ENCODE data around the gene ZNF638. TPM values are rescaled to one million over a fixed set of nuclear protein-coding genes. Genes with fewer than 3 reads are reported as not detected.

The ZNF638 gene
- total and polyA plus RNA-seq, 4 donors: 24.8 to 151 (median 56.1) TPM

DNA sequence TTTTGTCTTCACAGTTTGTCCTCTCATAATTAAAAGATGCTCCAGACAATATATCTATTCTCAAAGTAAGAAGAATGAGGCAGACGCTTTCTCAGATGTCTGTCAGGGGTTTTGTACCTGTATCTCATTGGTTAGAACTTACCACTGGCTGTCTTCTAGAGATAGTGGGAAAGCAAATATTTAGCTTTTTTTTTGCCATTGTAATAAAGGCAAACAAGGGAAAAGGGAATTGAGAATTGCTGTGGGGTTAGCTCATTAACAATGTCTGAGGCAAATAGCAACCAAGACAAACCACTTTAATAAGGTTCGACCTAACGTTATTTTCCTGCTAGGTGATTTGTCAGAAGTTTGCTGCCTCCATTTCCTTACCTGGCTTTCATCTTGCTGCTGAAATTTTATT lies 30.0 kb downstream of the ZNF638 start (continued):
- TF ChIP-seq FOXA1 (IDR thresholded peaks at IDR 0.05) (no peak), JUND (IDR thresholded peaks at IDR 0.05) (no peak), EGR1 (IDR thresholded peaks at IDR 0.05; ENCODE audit: low read depth in 2 of 2) (no peak)
- TF ChIP-seq, protein P1, sequence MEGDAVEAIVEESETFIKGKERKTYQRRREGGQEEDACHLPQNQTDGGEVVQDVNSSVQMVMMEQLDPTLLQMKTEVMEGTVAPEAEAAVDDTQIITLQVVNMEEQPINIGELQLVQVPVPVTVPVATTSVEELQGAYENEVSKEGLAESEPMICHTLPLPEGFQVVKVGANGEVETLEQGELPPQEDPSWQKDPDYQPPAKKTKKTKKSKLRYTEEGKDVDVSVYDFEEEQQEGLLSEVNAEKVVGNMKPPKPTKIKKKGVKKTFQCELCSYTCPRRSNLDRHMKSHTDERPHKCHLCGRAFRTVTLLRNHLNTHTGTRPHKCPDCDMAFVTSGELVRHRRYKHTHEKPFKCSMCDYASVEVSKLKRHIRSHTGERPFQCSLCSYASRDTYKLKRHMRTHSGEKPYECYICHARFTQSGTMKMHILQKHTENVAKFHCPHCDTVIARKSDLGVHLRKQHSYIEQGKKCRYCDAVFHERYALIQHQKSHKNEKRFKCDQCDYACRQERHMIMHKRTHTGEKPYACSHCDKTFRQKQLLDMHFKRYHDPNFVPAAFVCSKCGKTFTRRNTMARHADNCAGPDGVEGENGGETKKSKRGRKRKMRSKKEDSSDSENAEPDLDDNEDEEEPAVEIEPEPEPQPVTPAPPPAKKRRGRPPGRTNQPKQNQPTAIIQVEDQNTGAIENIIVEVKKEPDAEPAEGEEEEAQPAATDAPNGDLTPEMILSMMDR (IDR thresholded peaks at IDR 0.05; ENCODE audit: low read depth, low read length, missing input control): no peak

DNA sequence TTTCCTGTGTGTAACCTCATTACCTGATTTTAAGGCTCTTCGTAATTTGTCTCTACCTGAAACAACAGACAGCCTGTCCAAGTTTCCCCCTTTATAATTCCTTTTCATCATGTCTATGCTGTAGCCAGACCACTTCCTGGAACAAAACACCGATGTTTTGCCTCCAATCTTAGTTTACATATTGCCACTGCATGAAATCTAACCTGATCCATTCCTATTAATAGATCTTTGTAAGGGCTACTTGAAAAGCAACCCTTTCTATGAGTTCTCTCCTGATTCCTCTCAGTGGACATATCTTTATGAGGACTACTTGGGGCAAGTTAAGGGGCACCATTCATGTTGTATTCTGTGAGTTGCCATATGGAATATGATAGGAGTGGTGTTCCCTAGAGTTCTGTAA lies 30.9 kb downstream of the ZNF638 start:
- peaks cover 8 to 59% (median 45%) of the 10 kb centered on the region in 4 donors for H3K36me3 ChIP-seq (ENCODE audit: control insufficient read depth in 4 of 4, insufficient read depth in 3 of 4, low read depth in 1 of 4, low read length in 3 of 4)
- WGBS: 90% methylated on average over 2 of the region's 2 CpGs
- H3K27ac ChIP-seq (ENCODE audit: low read depth in 1 of 2, low read length in 2 of 2): no peak overlapping the region
- no peak for TF ChIP-seq GABPA (IDR thresholded peaks at IDR 0.05 in 1 of 2, conservative IDR thresholded peaks at IDR 0.05 in 1 of 2)
- TF ChIP-seq YY1 (IDR thresholded peaks at IDR 0.05): no peak
- no peak for TF ChIP-seq HNF4G (IDR thresholded peaks at IDR 0.05)
- TF ChIP-seq TAF1 (conservative IDR thresholded peaks at IDR 0.05): no peak
- no peak for TF ChIP-seq FOXA2 (IDR thresholded peaks at IDR 0.05)
- TF ChIP-seq REST (IDR thresholded peaks at IDR 0.05): no peak
- TF ChIP-seq SP1 (IDR thresholded peaks at IDR 0.05): no peak
- no peak for TF ChIP-seq EGR1 (IDR thresholded peaks at IDR 0.05; ENCODE audit: low read depth in 2 of 2)
- TF ChIP-seq JUND (IDR thresholded peaks at IDR 0.05): no peak
- no peak for TF ChIP-seq NR2F2 (IDR thresholded peaks at IDR 0.05)
- no peak for TF ChIP-seq MAX (IDR thresholded peaks at IDR 0.05)
- TF ChIP-seq HNF4A (conservative IDR thresholded peaks at IDR 0.05): no peak
- TF ChIP-seq FOXA1 (IDR thresholded peaks at IDR 0.05): no peak
- no peak for TF ChIP-seq ZBTB33 (IDR thresholded peaks at IDR 0.05)
- TF ChIP-seq, protein P1 (IDR thresholded peaks at IDR 0.05; ENCODE audit: low read depth, low read length, missing input control): no peak
- no peak for TF ChIP-seq ATF3 (IDR thresholded peaks at IDR 0.05)
- TF ChIP-seq RAD21 (IDR thresholded peaks at IDR 0.05): no peak
- DNase-seq (ENCODE audit: low spot score): no peak
- H3K9me3 ChIP-seq (ENCODE audit: control insufficient read depth in 4 of 4, low read length in 3 of 4): no peaks in the 10 kb centered on the region
- peaks cover 1 to 19% (median 12%) of the 10 kb centered on the region in 4 donors for H3K4me1 ChIP-seq (ENCODE audit: control insufficient read depth in 4 of 4, insufficient read depth in 4 of 4, low read length in 3 of 4)
- no peak overlapping the region for H3K9ac ChIP-seq (ENCODE audit: low read depth in 1 of 2, low read length in 2 of 2)
- no peaks in the 10 kb centered on the region for H3K27me3 ChIP-seq (ENCODE audit: control insufficient read depth in 4 of 4, insufficient read depth in 4 of 4, low read length in 3 of 4)
- H3K4me3 ChIP-seq (ENCODE audit: low read depth in 1 of 3, low read length in 3 of 3): no peak overlapping the region
